ENCODE results near the gene C11orf42.

- TF ChIP-seq, protein P1, sequence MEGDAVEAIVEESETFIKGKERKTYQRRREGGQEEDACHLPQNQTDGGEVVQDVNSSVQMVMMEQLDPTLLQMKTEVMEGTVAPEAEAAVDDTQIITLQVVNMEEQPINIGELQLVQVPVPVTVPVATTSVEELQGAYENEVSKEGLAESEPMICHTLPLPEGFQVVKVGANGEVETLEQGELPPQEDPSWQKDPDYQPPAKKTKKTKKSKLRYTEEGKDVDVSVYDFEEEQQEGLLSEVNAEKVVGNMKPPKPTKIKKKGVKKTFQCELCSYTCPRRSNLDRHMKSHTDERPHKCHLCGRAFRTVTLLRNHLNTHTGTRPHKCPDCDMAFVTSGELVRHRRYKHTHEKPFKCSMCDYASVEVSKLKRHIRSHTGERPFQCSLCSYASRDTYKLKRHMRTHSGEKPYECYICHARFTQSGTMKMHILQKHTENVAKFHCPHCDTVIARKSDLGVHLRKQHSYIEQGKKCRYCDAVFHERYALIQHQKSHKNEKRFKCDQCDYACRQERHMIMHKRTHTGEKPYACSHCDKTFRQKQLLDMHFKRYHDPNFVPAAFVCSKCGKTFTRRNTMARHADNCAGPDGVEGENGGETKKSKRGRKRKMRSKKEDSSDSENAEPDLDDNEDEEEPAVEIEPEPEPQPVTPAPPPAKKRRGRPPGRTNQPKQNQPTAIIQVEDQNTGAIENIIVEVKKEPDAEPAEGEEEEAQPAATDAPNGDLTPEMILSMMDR (IDR thresholded peaks at IDR 0.05), result no peak
- no peak for TF ChIP-seq POLR2A (IDR thresholded peaks at IDR 0.05)
These were observed 47.8 kb downstream of the C11orf42 start for GRCh38 chr11:6253197-6253596.
